T-helper 2 cell treated with Interferon-gamma antibody and Interleukin-4, amounts not matched to agents 100 ng/mL and 5 ng/mL, for 36 hours (primary cell): ENCODE measurements around the gene DUSP5. TPM values are rescaled to one million over a fixed set of nuclear protein-coding genes. Genes with fewer than 3 reads are reported as not detected.

Experiments used
- intact Hi-C: fragments of 100-400 bp; cut with micrococcal nuclease; formaldehyde crosslinking; loops from one replicate; pipeline ENCODE4 v1.15.1; 2023
- total RNA-seq: library from RNA; stranded (reverse); gene quantifications from 2 replicates; pipeline ENCODE4 v1.2.3, GENCODE V29; 2022

The DUSP5 gene
- total RNA-seq, 1 donor from 2014 or later: 24.7 TPM

GRCh38 chr10:110499796-110500514, 2.2 kb downstream of the DUSP5 start:
- intact Hi-C loops: loop anchor here (5.0 kb wide), 2 partner anchors 372 to 433 kb away; partner anchors contain the start of gene PDCD4

- intact Hi-C loops: loop anchor here (5.0 kb wide), 1 partner anchor 372 kb away; the partner anchor contains the start of gene PDCD4
Observed at GRCh38 chr10:110500515-110500905, 2.8 kb downstream of the DUSP5 start.

GRCh38 chr10:110501142-110501937, 3.6 kb downstream of the DUSP5 start:
- intact Hi-C loops: loop anchor here (5.0 kb wide), 1 partner anchor 371 kb away; the partner anchor contains the start of gene PDCD4

GRCh38 chr10:110502072-110502845, 4.6 kb downstream of the DUSP5 start:
- intact Hi-C loops: loop anchor here (5.0 kb wide), 1 partner anchor 370 kb away; the partner anchor contains the start of gene PDCD4

GRCh38 chr10:110502851-110503301, 5.2 kb downstream of the DUSP5 start:
- intact Hi-C loops: loop anchor here (5.0 kb wide), 1 partner anchor 369 kb away; the partner anchor contains the start of gene PDCD4

GRCh38 chr10:110503528-110504110, 5.9 kb downstream of the DUSP5 start:
- intact Hi-C loops: loop anchor here (1.0 to 5.0 kb wide), 8 partner anchors 19 to 369 kb away; partner anchors contain the start of gene PDCD4

- intact Hi-C loops: loop anchor here (1.0 to 5.0 kb wide), 8 partner anchors 19 to 368 kb away; partner anchors contain the start of gene PDCD4
Observed at GRCh38 chr10:110504111-110504735, 6.5 kb downstream of the DUSP5 start.

- intact Hi-C loops: loop anchor here (2.0 kb wide), 2 partner anchors 18 to 278 kb away; no protein-coding TSS in a partner anchor
Observed at GRCh38 chr10:110505130-110505770, 7.5 kb downstream of the DUSP5 start.

- intact Hi-C loops: no loop called here
Observed at GRCh38 chr10:110506448-110506847, 8.7 kb downstream of the DUSP5 start.

GRCh38 chr10:110507346-110507745, 9.6 kb downstream of the DUSP5 start:
- intact Hi-C loops: no loop called here

GRCh38 chr10:110508159-110508788, 10.6 kb downstream of the DUSP5 start:
- intact Hi-C loops: no loop called here

GRCh38 chr10:110508806-110509544, 11.3 kb downstream of the DUSP5 start:
- intact Hi-C loops: no loop called here

- intact Hi-C loops: no loop called here
Observed at GRCh38 chr10:110509560-110509959, 11.9 kb downstream of the DUSP5 start.

- intact Hi-C loops: no loop called here
Observed at GRCh38 chr10:110510086-110510485, 12.4 kb downstream of the DUSP5 start.

GRCh38 chr10:110510730-110511129, 13.0 kb downstream of the DUSP5 start:
- intact Hi-C loops: no loop called here

- intact Hi-C loops: no loop called here
Observed at GRCh38 chr10:110511734-110512449, 14.2 kb downstream of the DUSP5 start.

- intact Hi-C loops: no loop called here
Observed at GRCh38 chr10:110512461-110513187, 14.9 kb downstream of the DUSP5 start.
